KOPT-K1 (cell line): ENCODE data around the gene VPS13D.
"Not testable (repeated sequence)": the region's sequence is repeated elsewhere in the genome, so short reads cannot be mapped to it uniquely, and the experiment has no call there.

Experiments
- H3K27ac ChIP-seq: fragments of 200-600 bp; sonication (generic); 2 replicates; pipeline ENCODE4 v1.5.1; 2016; ENCODE audit warnings: antibody characterized with exemption, mild to moderate bottlenecking, low read depth, low read length; ENCODE audit not compliant: poor library complexity, severe bottlenecking
- H3K36me3 ChIP-seq: fragments of 200-600 bp; sonication (generic); 2 replicates; pipeline ENCODE4 v1.5.1; 2017; ENCODE audit warnings: antibody characterized with exemption, mild to moderate bottlenecking, low read length, moderate library complexity; ENCODE audit not compliant: insufficient read depth
- H3K9me3 ChIP-seq: fragments of 200-600 bp; sonication (generic); 2 replicates; pipeline ENCODE4 v1.5.1; 2017; ENCODE audit warnings: antibody characterized with exemption, low read length, mild to moderate bottlenecking; ENCODE audit not compliant: insufficient read depth, poor library complexity, severe bottlenecking

Gene VPS13D

GRCh38 chr1:12369258-12369657, 139.4 kb downstream of the VPS13D start:
- Histone ChIP-seq H3K9me3 (no peaks in the 10 kb centered on the region), H3K36me3 (peaks cover 48% of the 10 kb centered on the region), H3K27ac (no peak overlapping the region)

- Histone ChIP-seq H3K9me3 (no peaks in the 10 kb centered on the region), H3K27ac (no peak overlapping the region), H3K36me3 (peaks cover 46% of the 10 kb centered on the region)
These were observed 140.6 kb downstream of the VPS13D start for GRCh38 chr1:12370333-12370975.

DNA sequence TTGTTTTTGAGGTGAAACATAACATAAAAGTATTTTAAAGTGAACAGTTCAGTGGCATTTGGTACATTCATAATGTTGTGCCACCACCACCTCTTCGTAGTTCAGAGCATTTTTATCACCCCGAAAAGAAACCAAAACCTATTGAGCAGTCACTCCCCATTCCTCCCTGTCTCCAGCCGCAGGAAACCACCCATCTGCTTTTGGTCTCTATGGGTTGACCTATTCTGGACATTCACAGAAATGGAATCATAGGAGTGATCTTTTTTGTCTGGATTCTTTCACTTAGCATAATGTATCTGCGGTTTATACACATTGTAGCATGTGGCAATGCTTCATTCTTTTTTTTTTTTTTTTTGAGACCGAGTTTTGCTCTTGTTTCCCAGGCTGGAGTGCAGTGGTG, 141.2 kb downstream of the VPS13D start:
- Histone ChIP-seq H3K9me3 (no peaks in the 10 kb centered on the region), H3K36me3 (peaks cover 52% of the 10 kb centered on the region), H3K27ac (no peak overlapping the region)

DNA sequence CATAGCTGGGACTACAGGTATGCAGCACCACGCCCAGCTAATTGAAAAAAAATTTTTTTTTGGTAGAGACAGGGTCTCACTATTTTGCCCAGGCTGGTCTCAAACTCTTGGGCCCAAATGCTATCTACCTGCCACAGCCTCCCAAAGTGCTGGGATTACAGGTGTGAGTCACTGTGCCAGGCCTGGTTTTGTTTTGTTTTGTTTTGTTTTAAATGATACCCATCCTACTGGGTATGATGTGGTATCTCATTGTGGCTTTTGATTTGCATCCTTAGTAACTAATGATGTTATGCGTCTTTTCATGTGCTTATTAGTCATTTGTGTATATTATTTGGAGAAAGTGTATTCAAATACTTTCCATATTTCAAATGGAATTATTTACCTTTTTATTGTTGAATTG, 142.3 kb downstream of the VPS13D start:
- H3K9me3 ChIP-seq: no peaks in the 10 kb centered on the region
- peaks cover 61% of the 10 kb centered on the region for H3K36me3 ChIP-seq
- no peak overlapping the region for H3K27ac ChIP-seq

GRCh38 chr1:12372761-12373160, 142.9 kb downstream of the VPS13D start:
- H3K36me3 ChIP-seq: peaks cover 66% of the 10 kb centered on the region
- no peak overlapping the region for H3K27ac ChIP-seq
- H3K9me3 ChIP-seq: no peaks in the 10 kb centered on the region

DNA sequence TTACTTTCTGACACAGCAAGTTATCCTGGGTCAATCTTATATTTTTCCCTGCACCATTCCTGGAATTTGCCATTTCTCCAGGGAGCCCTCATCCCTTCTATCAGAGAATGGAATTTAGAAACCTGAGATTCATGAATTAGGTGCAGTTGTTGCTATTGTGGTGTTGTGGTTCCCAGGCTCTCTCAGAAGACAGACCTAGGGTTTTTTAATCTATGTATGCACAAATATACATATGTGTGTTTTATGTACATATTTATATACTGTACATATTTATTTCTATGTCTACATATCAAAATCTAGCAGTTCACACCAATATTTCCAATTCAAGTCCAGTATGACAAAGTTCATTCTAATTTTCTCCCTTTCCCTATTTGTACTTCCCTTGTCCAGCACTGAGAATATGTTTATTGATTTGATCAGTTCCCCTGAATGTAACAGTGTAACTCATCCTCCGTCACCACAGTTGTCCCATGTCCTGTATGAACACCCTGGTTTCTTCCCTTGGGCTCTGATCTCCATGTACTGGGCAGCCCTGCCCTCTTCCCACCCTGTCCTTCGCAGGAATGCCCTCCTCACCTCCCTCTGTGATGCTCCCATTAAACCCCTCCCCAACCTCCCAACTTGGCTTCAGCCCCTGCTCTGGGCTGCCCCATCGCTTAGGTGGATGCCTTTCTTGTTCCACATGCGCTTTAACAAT, 145.5 kb downstream of the VPS13D start:
- no peak overlapping the region for H3K27ac ChIP-seq
- H3K36me3 ChIP-seq: peaks cover 63% of the 10 kb centered on the region
- H3K9me3 ChIP-seq: no peaks in the 10 kb centered on the region

DNA sequence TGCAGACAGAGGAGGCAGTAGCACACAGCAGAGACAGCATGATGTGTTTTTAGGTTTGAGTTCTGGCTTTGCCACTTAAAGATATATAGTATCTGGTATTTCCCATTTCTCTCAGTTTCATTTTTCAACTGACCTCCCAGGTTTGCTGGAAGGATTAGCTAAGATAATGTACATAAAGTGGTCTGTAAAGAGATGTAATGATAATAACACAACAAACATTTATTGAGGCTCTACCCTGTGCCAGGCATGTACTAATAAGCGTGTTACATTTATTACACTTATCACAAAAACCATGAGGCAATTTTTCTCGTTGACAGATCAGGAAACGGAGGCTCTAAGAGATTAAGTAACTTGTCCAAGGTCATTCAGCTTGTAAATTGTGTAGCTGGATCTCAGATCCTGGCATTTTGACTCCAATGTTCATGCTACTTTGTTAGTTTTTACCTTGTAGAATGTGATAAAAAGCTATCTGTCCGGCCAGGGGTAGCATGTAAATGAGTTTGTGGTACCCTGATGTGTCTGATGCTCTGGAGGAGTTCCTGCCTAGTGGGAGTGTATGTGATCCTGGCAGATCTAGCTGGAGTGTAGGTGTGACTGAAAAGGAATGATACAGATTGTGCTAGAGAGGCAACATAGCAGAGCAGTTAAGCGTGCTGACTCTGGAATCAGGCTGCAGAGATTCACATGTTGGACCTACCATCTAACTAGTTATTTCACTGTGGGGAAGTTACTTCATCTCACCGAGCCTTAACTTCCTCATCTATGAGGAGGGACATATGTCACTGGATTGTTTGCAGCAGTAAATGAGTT, 146.6 kb downstream of the VPS13D start:
- Histone ChIP-seq H3K36me3 (peaks cover 66% of the 10 kb centered on the region), H3K27ac (no peak overlapping the region), H3K9me3 (no peaks in the 10 kb centered on the region)

GRCh38 chr1:12380326-12381249, 150.8 kb downstream of the VPS13D start:
- Histone ChIP-seq H3K36me3 (peaks cover 83% of the 10 kb centered on the region), H3K27ac (no peak overlapping the region), H3K9me3 (peaks cover under 1% of the 10 kb centered on the region)

GRCh38 chr1:12383001-12383400, 153.2 kb downstream of the VPS13D start:
- Histone ChIP-seq H3K27ac (no peak overlapping the region), H3K36me3 (peaks cover 86% of the 10 kb centered on the region)

GRCh38 chr1:12383786-12384185, 154.0 kb downstream of the VPS13D start:
- Histone ChIP-seq H3K36me3 (peaks cover 87% of the 10 kb centered on the region), H3K9me3 (peaks cover 27% of the 10 kb centered on the region), H3K27ac (no peak overlapping the region)

More at GRCh38 chr1:12383001-12383400, 153.2 kb downstream of the VPS13D start:
- peaks cover 24% of the 10 kb centered on the region for H3K9me3 ChIP-seq

DNA sequence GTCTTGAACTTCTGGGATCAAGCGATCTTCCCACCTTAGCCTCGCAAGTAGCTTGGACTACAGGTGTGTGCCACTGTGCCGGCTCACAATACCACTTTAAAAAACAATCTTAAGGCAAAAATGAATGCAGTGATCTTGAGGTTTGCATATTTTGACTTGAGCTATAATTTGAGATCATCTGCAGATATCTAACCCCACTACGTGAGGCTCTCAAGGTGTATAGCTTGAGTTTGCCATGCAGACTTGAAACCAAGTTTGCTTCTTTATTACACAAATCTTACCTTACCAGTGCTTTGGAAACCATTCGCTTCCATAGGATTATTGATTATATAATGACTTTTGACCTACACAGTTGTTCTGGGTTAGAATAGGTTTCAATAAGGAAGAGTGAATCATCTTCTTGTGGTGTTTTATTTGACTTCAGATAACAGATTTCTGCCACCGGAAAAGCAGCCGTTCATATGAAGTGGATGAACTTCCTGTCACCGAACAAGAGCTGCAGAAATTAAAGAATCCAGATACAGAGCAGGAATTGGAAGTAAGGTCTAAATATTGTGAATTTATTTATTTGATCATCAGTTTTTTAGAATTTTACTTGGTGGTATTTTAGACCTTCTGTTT, 155.1 kb downstream of the VPS13D start:
- peaks cover 87% of the 10 kb centered on the region for H3K36me3 ChIP-seq

DNA sequence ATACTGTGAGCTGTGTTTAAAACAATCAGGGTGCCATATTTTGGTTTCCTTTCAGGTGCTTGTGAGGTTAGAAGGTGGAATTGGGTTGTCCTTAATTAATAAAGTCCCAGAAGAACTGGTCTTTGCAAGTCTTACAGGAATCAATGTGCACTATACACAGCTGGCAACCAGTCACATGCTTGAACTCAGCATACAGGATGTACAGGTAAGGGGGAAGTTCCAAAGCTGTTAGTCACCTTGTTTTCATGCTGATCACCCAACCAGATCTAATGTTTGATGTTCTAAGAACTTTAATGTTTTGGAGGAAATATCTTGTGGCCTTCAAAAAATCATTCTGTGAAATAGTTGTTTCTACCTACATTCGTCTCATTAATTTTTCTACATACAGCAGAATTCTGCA, 156.3 kb downstream of the VPS13D start:
- peaks cover 27% of the 10 kb centered on the region for H3K9me3 ChIP-seq
- no peak overlapping the region for H3K27ac ChIP-seq
- H3K36me3 ChIP-seq: peaks cover 86% of the 10 kb centered on the region

More for the DNA sequence above, 155.1 kb downstream of the VPS13D start:
- Histone ChIP-seq H3K9me3 (peaks cover 27% of the 10 kb centered on the region), H3K27ac (no peak overlapping the region)

DNA sequence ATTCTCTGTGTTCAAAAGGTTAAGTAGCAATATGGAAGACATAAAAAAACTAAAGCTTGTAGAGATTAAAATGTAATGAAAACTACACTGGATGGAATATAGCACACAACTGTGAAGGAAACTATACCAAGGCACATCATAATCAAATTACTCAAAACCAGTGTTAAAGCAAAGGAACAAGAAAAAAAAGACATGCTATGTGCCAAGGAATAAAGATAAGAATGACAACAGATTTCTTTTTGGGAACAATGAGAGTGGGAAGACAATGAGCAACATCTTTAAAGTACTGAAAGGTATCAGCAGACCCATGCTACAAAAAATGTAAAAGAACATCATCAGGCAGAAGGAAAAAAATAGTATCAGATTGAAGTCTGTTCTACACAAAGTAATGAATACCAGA, 157.8 kb downstream of the VPS13D start:
- Histone ChIP-seq H3K9me3 (peaks cover 27% of the 10 kb centered on the region), H3K36me3 (peaks cover 83% of the 10 kb centered on the region), H3K27ac (no peak overlapping the region)

DNA sequence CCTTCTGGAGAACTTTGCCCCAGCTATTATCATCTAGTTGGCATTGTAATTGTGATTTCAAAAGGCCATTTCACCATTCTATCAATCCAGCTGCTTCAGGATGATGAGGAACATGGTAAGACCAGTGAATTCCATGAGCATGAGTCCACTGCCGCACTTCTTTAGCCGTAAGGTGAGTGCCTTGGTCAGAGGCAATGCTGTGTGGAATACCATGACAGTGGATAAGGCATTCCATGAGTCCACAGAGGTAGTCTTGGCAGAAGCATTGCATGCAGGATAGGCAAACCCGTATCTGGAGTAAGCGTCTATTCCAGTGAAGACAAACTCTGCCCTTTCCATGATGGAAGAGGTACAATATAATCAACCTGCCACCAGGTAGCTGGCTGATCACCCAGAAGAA, 160.5 kb downstream of the VPS13D start:
- Histone ChIP-seq H3K36me3 (peaks cover 62% of the 10 kb centered on the region), H3K9me3 (peaks cover 27% of the 10 kb centered on the region)
- H3K27ac ChIP-seq: not testable (repeated sequence)
